NCI-H748 treated with DMSO at 0.1 percent for 48 hours (cell line): ENCODE measurements around the gene DAZ2.
"Not testable (repeated sequence)": the region's sequence is repeated elsewhere in the genome, so short reads cannot be mapped to it uniquely, and the experiment has no call there.

ENCODE experiments used
- DNase-seq: peaks from one replicate; lab custom pipeline; 2025; lab: John Stamatoyannopoulos, UW

The DAZ2 gene, protein sequence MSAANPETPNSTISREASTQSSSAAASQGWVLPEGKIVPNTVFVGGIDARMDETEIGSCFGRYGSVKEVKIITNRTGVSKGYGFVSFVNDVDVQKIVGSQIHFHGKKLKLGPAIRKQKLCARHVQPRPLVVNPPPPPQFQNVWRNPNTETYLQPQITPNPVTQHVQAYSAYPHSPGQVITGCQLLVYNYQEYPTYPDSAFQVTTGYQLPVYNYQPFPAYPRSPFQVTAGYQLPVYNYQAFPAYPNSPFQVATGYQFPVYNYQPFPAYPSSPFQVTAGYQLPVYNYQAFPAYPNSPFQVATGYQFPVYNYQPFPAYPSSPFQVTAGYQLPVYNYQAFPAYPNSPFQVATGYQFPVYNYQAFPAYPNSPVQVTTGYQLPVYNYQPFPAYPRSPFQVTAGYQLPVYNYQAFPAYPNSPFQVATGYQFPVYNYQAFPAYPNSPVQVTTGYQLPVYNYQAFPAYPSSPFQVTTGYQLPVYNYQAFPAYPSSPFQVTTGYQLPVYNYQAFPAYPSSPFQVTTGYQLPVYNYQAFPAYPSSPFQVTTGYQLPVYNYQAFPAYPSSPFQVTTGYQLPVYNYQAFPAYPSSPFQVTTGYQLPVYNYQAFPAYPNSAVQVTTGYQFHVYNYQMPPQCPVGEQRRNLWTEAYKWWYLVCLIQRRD

DNA sequence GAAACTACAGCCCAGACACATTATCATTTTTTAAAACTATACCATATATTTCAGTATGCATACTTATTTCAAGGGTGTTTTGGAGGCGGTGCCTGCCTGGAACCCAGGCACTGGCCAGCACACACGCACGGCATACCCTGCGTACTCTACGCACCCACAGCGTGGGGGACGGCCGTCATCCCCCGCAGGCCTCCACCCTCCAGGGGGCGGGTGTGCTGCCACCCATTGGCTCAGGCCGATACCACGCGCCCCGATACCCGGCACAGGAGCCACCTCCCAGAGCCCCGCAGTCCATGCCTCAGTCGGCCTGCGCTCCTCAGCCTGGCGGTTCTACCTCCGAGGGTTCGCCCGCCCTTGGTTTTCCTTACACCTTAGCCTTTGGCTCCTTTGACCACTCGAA, at the start of gene DAZ2:
Gene DAZ2, plus strand, starts transcription at position 301 of the 400 bp plus-strand sequence. CDS start 208 bp downstream, outside the sequence.
- not testable (repeated sequence) for DNase-seq

DNA sequence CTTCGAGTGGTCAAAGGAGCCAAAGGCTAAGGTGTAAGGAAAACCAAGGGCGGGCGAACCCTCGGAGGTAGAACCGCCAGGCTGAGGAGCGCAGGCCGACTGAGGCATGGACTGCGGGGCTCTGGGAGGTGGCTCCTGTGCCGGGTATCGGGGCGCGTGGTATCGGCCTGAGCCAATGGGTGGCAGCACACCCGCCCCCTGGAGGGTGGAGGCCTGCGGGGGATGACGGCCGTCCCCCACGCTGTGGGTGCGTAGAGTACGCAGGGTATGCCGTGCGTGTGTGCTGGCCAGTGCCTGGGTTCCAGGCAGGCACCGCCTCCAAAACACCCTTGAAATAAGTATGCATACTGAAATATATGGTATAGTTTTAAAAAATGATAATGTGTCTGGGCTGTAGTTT, 20.4 kb upstream of the DAZ2 start, which contains the start of gene DAZ1:
Gene DAZ1, minus strand, starts transcription at position 101 of the 400 bp plus-strand sequence. CDS start 208 bp downstream, outside the sequence.
- not testable (repeated sequence) for DNase-seq

DNA sequence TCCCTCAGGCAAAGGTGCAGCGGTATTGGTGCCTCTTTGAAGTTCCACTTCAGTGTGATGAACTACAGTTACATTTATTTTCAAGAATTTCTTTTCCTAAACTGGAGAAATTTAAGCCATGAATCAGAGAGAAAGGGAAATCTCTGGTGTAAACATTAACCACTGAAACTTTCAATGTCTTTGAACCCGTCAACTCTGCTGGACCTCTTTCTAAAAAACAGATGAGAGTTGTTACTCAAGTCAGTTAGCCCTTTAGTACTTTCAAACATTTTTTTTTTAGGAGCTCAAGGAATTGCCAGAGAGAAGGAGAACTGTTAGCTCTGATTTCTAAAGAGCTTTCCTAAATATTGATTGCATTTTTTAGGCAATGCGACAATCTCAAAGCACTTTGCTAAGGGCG, 11.9 kb upstream of the DAZ2 start:
- DNase-seq = not testable (repeated sequence)

DNA sequence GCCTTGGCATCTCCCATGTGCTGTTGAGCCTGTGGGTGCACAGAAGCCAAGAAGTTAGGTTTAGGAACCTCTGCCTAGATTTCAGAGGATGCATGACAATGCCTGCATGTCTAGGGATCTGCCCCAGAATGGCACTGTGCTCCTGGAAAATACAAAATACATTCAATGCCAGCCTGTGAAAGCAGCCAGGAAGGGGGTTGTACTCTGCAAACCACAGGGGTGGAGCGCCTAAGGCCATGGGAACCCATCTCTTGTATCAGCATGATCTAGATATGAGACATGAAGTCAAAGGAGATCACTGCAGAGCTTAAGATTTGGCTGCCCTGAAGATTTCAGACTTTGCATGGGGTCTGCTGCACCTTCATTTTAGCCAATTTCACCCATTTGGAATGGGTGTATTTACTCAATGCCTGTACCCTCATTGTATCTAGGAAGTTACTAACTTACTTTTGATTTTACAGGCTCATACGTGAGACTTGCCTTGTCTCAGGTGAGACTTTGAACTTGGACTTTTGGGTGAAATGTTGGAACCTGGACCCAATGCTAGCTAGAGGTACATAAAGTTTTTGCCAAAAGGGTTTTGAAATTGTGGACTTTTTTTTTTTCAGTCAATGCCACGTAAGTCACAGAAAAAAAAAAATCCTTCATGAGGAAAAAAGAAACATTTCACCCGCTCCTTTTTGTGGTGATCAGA, 9.4 kb upstream of the DAZ2 start:
- not testable (repeated sequence) for DNase-seq

DNA sequence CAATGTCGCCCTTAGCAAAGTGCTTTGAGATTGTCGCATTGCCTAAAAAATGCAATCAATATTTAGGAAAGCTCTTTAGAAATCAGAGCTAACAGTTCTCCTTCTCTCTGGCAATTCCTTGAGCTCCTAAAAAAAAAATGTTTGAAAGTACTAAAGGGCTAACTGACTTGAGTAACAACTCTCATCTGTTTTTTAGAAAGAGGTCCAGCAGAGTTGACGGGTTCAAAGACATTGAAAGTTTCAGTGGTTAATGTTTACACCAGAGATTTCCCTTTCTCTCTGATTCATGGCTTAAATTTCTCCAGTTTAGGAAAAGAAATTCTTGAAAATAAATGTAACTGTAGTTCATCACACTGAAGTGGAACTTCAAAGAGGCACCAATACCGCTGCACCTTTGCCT, 8.7 kb upstream of the DAZ2 start:
- DNase-seq = not testable (repeated sequence)
